Activated CD4-positive, alpha-beta T cell treated with anti-CD3 and anti-CD28 coated beads, Interleukin-2, amount 10 ng/mL, durations not matched to agents 7 days and 5 days (primary cell): ENCODE results near the gene SBNO2. TPM values are rescaled to one million over a fixed set of nuclear protein-coding genes. Genes with fewer than 3 reads are reported as not detected.
"Not testable (repeated sequence)": the region's sequence is repeated elsewhere in the genome, so short reads cannot be mapped to it uniquely, and the experiment has no call there.

Experiments
- CTCF ChIA-PET: fragments of 350-600 bp; sonication (Branson Sonifier 250); formaldehyde crosslinking; loops from one replicate; lab custom pipeline; 2021; ENCODE audit warnings: antibody characterized with exemption; lab: Charles Lee
- POLR2A ChIA-PET: fragments of 350-600 bp; sonication (Branson Sonifier 250); formaldehyde crosslinking; loops from one replicate; lab custom pipeline; 2021; ENCODE audit warnings: antibody characterized with exemption; lab: Charles Lee
- DNase-seq: peaks from one replicate; pipeline ENCODE4 v3.0.0-alpha.2; 2020
- H3K27ac Mint-ChIP-seq: one replicate; pipeline ENCODE4 v1.8.0; 2021; ENCODE audit warnings: mild to moderate bottlenecking, moderate library complexity, mixed read lengths
- H3K27me3 Mint-ChIP-seq: one replicate; pipeline ENCODE4 v1.8.0; 2021; ENCODE audit warnings: mixed read lengths
- H3K36me3 Mint-ChIP-seq: one replicate; pipeline ENCODE4 v1.8.0; 2021; ENCODE audit warnings: low read depth, mixed read lengths
- H3K4me1 Mint-ChIP-seq: one replicate; pipeline ENCODE4 v1.8.0; 2021; ENCODE audit warnings: mixed read lengths
- H3K4me3 Mint-ChIP-seq: one replicate; pipeline ENCODE4 v1.8.0; 2021; ENCODE audit warnings: mild to moderate bottlenecking, moderate library complexity, mixed read lengths
- H3K9me3 Mint-ChIP-seq: one replicate; pipeline ENCODE4 v1.8.0; 2021; ENCODE audit warnings: mixed read lengths
- total RNA-seq, 2 experiments: library from RNA; stranded (reverse); gene quantifications; one replicate each; pipeline ENCODE4 v1.2.3, GENCODE V29; 2021

Gene SBNO2
- total RNA-seq, 2 experiments from 2014 or later: 84.7 to 91.7 TPM

DNA sequence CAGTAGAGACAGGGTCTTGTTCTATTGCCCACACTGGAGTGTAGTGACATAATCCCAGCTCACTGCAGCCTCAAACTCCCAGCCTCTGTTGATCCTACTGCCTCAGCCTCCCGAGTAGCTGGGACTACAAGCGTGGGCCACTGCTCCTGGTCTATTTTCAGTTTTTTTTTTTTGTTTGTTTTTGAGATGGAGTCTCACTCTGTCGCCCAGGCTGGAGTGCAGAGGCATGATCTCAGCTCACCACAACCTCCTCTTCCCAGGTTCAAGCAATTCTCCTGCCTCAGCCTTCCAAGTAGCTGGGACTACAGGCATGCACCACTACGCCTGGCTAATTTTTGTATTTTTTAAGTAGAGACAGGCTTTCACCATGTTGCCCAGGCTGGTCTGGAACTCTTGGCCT, 26.5 kb upstream of the SBNO2 start:
- H3K27ac Mint-ChIP-seq, H3K4me3 Mint-ChIP-seq, POLR2A ChIA-PET, H3K27me3 Mint-ChIP-seq, H3K9me3 Mint-ChIP-seq, DNase-seq, H3K36me3 Mint-ChIP-seq: not testable (repeated sequence)
- CTCF ChIA-PET: interaction anchor here (0.9 to 1.4 kb wide), 2 partner anchors 13 to 170 kb away, joined by 3 to 4 read pairs; no protein-coding TSS in a partner anchor
- peaks cover 16% of the 10 kb centered on the region for H3K4me1 Mint-ChIP-seq

DNA sequence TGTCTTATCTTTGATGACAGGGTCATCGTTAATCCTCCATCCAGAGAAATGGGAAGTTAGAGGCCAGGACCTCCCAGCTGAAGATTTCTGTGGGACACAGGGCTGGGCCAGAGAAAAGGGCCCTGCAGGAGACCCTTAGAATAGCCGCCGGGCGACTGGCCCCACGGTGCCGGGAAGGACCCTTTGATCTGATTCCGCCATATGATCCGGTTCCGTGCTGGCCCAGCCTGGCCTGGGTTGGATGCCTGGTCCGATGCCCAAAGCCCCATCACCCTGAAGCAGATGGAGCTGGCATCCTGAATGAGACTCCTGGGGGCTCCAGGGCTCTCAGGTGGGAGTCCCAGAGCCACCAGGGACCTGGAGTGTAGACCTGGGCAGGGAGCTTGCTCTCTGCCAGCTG, 25.5 kb upstream of the SBNO2 start:
- no peak overlapping the region for H3K4me3 Mint-ChIP-seq
- CTCF ChIA-PET: interaction anchor here (0.6 to 1.4 kb wide), 3 partner anchors 98 to 401 kb away, joined by 3 to 4 read pairs (median 3); no protein-coding TSS in a partner anchor
- peaks cover 14% of the 10 kb centered on the region for H3K4me1 Mint-ChIP-seq
- H3K27me3 Mint-ChIP-seq: no peaks in the 10 kb centered on the region
- no peaks in the 10 kb centered on the region for H3K36me3 Mint-ChIP-seq
- POLR2A ChIA-PET: no interaction called here
- no peak for DNase-seq
- H3K9me3 Mint-ChIP-seq: no peaks in the 10 kb centered on the region
- no peak overlapping the region for H3K27ac Mint-ChIP-seq

DNA sequence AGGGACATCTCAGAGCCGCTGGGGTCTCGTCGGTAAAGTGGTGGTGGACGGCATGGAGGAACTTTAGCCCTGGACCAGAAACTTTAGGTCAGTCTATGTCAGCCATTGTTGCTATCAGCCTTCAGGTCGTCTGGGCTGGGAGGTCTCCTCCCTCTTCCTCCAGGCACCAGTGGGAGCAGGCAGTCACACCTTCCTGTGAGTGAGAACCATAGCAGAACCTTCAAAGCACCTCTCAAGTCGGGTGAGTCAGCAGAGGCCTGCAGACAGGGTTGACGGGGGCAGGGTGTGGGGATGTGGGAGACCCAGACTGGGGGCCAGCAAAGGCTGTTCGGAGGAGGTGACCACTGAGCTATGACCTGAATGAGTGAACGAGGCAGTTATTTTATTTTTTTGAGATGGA, 15.4 kb upstream of the SBNO2 start:
- ChIA-PET CTCF (no interaction called here), POLR2A (no interaction called here)
- H3K4me1 Mint-ChIP-seq: peaks cover 34% of the 10 kb centered on the region
- peak; percentile 57 for DNase-seq
- no peak overlapping the region for H3K4me3 Mint-ChIP-seq
- no peaks in the 10 kb centered on the region for H3K27me3 Mint-ChIP-seq
- H3K9me3 Mint-ChIP-seq: no peaks in the 10 kb centered on the region
- H3K36me3 Mint-ChIP-seq: no peaks in the 10 kb centered on the region
- peak overlapping the region; percentile 71 for H3K27ac Mint-ChIP-seq

DNA sequence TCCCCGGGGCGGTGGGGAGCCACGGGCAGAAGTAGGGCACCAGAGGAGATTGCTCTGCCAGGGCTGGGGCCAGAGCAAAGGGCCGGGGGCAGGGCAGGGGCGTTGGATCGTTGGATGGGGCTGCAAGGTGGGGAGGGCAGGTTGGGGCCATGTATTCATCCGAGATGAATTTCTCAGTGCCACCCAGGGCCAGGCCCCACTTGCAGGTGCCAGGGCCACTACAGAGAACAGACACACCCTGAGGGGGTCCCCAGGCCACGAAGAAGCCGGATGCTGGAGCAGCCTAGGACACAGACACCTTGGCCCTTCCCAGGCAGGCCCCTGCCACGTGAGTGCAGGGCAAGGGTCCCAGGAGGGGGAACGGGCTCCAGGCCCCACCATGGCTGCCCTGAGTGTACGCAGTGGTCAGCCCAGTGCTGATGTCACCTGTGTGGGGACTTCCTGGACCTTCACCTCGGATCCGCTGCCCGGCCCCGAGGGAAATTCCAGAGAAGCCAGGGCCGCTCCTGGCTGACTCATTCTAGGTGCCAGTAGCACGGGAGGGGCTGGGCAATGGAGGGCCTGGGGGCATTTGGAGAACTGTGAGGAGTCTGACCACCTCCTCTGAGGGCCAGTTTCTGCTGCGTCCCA, 9.6 kb upstream of the SBNO2 start:
- Mint-ChIP-seq H3K27me3 (peaks cover 5% of the 10 kb centered on the region), H3K9me3 (no peaks in the 10 kb centered on the region), H3K27ac (no peak overlapping the region), H3K36me3 (no peaks in the 10 kb centered on the region), H3K4me1 (peaks cover 18% of the 10 kb centered on the region), H3K4me3 (no peak overlapping the region)
- DNase-seq: no peak
- POLR2A ChIA-PET: no interaction called here
- CTCF ChIA-PET: no interaction called here

DNA sequence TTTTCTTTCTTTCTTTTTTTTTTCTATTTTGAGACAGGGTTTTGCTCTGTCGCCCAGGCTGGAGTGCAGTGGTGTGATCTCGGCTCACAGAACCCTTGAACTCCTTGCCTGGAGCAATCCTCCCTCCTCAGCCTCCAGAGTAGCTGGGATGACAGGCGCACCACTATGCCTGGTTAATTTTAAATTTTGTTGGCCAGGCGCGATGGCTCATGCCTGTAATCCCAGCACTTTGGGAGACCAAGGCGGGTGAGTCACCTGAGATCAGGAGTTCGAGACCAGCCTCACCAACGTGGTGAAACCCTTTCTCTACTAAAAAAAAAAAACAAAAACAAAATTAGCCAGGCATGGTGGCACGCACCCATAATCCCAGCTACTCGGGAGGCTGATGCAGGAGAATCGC, 8.7 kb upstream of the SBNO2 start:
- ChIA-PET POLR2A (no interaction called here), CTCF (no interaction called here)
- Mint-ChIP-seq H3K4me3 (no peak overlapping the region), H3K9me3 (no peaks in the 10 kb centered on the region), H3K27ac (no peak overlapping the region), H3K36me3 (no peaks in the 10 kb centered on the region), H3K27me3 (peaks cover 5% of the 10 kb centered on the region), H3K4me1 (peaks cover 20% of the 10 kb centered on the region)
- no peak for DNase-seq

DNA sequence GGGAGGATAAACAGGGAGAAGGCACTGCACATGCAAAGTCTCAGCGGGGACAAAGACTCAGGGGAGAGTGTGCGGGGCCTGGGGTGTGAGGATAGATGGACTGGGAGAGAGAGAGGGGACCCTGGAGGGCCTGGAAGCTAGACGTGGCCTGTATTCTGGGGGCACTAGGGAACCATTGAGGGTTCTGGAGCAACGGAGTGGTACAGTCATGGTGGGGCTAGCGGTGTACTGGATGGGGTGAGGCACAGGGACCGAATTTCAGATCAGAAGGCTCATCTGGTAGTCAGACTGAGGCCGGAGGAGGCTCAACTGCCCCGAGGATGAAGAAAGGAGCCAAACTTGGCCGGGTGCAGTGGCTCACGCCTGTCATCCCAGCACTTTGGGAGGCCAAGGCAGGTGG, 8.0 kb upstream of the SBNO2 start:
- ChIA-PET POLR2A (no interaction called here), CTCF (no interaction called here)
- Mint-ChIP-seq H3K27ac (no peak overlapping the region), H3K36me3 (no peaks in the 10 kb centered on the region), H3K4me3 (no peak overlapping the region), H3K4me1 (peaks cover 25% of the 10 kb centered on the region), H3K27me3 (peaks cover 5% of the 10 kb centered on the region), H3K9me3 (no peaks in the 10 kb centered on the region)
- DNase-seq: no peak

DNA sequence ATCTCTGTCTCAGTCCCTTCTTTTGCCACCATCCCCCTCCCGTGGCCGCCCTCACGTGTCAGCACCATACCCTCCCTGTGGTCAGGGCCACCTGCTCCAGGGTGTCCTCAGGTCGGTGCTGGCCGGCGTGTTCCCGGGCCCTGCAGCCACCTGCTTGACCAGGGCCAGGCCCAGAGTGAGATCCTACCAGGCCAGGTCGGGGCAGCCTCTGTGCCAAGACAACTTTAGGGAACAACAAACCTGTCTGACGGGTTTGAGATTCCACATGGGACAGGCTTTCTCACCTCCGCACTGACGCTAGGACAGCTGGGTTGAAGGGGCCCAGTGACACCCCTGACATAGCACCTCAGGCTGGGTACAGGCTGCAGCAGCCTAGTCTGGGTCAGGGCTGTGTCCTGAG, 7.5 kb upstream of the SBNO2 start:
- no peaks in the 10 kb centered on the region for H3K9me3 Mint-ChIP-seq
- peaks cover 5% of the 10 kb centered on the region for H3K27me3 Mint-ChIP-seq
- no peaks in the 10 kb centered on the region for H3K36me3 Mint-ChIP-seq
- CTCF ChIA-PET: interaction anchor here (1.4 kb wide), 1 partner anchor 85 kb away, joined by 5 read pairs; no protein-coding TSS in a partner anchor
- POLR2A ChIA-PET: no interaction called here
- H3K27ac Mint-ChIP-seq: no peak overlapping the region
- H3K4me3 Mint-ChIP-seq: no peak overlapping the region
- no peak for DNase-seq
- H3K4me1 Mint-ChIP-seq: peaks cover 25% of the 10 kb centered on the region

DNA sequence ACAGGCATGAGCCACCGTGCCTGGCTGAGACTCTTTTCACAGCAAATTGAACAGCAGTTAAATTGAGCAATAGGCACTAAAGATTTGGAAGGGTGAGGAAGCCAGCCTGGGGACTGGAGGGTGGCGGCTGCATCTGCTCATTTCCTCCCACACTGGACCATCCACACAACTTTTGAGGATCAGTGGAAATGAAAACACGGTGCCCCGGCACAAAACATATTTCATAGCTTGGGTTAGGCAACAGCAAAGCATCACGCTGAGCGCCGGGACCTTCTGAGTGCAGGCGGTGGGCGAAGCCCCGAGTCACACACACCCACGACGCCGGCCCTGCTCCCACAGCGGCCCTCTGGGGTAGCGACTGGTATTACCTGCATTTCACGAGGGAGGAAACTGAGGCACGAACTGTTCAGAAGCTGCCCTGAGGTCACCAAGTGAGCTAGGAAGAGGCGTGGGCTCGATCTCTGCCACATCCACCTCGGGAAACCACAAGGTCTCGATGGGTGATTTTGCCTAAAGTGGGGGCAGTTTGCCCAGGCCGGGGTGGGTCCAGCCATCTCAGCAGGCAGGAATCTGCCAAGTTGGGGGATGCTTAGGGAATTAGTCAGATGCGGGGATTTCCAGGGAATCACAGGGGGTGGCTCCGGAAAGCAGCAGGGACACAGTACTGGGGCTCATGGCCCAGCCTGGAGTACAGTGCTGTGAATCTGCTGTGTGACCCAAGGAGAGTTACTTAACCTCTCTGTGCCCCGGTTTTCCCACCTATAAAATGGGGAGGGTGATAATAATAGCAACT, 3.5 kb upstream of the SBNO2 start:
- CTCF ChIA-PET: interaction anchor here (0.7 to 2.2 kb wide), 6 partner anchors 8 to 71 kb away, joined by 3 to 8 read pairs (median 4); no protein-coding TSS in a partner anchor
- POLR2A ChIA-PET: no interaction called here
- H3K9me3 Mint-ChIP-seq: no peaks in the 10 kb centered on the region

DNA sequence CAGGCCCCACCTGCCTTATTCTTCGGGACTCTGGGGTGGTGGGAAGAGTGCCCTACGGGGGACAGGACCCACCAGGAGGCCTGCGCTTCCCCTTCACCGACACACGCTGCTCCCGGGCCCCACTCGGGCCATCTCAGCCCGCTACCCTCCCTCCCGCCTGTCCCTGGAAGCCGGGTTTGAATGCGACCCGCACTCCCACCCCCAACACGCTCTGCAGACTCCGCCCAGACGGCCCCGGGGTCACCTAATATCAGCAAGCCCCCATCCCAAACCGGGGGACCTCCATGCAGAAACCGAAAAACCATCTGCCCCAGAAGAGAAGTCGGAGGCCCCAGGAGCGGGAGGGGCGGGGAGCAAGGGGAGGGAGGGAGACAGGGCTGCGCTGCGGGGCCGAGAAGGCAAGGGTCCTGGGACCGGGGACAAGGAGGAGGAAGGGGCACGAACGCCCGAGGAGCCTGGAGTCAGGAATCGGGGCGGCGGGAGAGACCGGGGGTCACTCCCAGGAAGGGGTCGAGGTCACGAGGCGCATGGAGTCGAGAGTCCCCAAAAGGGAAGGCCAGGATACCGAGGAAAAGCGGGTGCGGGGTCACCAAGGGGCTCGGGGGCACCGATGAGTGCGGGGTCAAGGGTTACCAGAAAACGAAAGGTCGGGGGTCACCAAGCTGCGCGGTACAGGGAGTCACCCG, 766 bp downstream of the SBNO2 start:
- H3K36me3 Mint-ChIP-seq: peaks cover 11% of the 10 kb centered on the region
- DNase-seq: peak; percentile 40
- ChIA-PET CTCF (no interaction called here), POLR2A (no interaction called here)
- peak overlapping the region; percentile 94 for H3K27ac Mint-ChIP-seq
- peaks cover 40% of the 10 kb centered on the region for H3K4me1 Mint-ChIP-seq
- no peaks in the 10 kb centered on the region for H3K9me3 Mint-ChIP-seq
- H3K27me3 Mint-ChIP-seq: no peaks in the 10 kb centered on the region
- peak overlapping the region; percentile 90 for H3K4me3 Mint-ChIP-seq

More for the DNA sequence above, 3.5 kb upstream of the SBNO2 start:
- Mint-ChIP-seq H3K4me1 (peaks cover 29% of the 10 kb centered on the region), H3K36me3 (peaks cover 2% of the 10 kb centered on the region), H3K27ac (no peak overlapping the region), H3K4me3 (no peak overlapping the region), H3K27me3 (peaks cover 5% of the 10 kb centered on the region)
- DNase-seq: no peak

DNA sequence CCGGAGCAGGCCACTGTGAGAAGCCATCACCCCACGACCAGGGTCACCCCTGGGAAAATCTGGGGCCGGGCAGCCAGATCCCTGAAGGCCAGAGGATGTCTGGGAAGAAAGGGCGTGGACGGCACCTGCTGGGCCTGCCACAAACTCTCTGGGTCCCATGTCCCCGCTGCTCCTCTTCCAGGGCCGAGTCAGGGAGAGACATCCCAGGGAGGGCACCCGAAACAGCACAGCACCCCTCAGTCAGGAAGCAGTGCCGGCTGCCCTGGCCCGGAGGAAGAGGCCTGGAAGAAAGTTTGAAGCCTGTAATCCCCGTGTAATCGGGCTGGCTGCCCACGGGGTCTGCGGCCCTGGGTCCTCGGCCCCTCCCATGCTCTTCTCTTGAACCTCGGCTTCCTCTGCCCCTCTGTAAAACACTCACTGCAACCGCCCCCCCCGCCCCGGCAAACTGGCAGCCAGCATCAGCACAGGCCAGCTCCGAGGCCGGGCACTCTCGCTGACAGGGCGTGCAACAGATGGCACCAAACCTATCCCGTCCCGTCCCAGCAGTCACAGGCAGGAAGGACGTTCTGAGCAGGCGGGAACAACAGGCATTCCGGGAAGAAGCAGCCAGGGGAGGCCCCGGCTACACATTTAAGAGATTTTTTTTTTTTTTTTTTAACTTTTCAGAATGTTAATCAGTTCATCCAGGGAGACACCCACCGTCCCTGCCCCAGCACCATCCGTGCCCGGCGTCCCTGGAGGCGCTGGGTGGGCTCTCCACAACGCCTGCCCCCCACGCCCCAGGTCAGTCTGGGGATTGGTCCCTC, 1.5 kb downstream of the SBNO2 start:
- no peaks in the 10 kb centered on the region for H3K27me3 Mint-ChIP-seq
- no peaks in the 10 kb centered on the region for H3K9me3 Mint-ChIP-seq
- POLR2A ChIA-PET: no interaction called here
- DNase-seq: no peak
- H3K4me1 Mint-ChIP-seq: peaks cover 36% of the 10 kb centered on the region
- CTCF ChIA-PET: no interaction called here
- peaks cover 11% of the 10 kb centered on the region for H3K36me3 Mint-ChIP-seq
- peak overlapping the region; percentile 76 for H3K27ac Mint-ChIP-seq
- H3K4me3 Mint-ChIP-seq: peak overlapping the region; percentile 90

DNA sequence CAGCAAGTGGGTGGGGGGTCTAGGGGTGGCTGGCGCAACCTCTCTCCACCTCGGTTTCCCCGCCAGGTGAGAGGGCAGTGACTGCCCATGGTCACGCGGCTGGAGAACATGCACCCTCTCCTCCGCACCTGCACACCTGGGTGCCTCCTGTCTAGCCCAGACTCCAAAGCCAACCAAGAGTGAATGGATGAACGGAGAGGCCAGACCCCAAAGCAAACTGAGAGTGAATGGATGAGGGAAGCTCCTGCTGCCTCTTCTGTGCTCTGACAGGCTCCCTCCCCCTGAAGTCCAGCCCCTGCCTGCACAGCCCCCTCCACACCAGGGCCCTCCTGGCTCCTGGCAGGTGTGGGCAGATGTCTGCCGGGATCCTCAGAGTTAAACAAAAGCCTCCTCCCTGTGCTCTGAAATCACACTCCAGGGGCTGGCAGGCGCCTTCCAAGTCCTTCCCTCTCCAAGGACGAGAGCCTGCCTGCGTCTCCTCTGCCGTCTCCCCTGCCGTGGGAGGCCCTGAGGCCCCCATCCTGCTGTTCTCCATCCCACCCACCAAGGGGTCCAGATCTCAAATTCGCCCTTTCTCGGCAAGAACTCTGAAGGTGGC, 2.2 kb downstream of the SBNO2 start:
- no peak for DNase-seq
- H3K9me3 Mint-ChIP-seq: no peaks in the 10 kb centered on the region
- peak overlapping the region; percentile 46 for H3K27ac Mint-ChIP-seq
- peak overlapping the region; percentile 90 for H3K4me3 Mint-ChIP-seq
- no peaks in the 10 kb centered on the region for H3K27me3 Mint-ChIP-seq
- peaks cover 11% of the 10 kb centered on the region for H3K36me3 Mint-ChIP-seq
- CTCF ChIA-PET: no interaction called here
- peaks cover 32% of the 10 kb centered on the region for H3K4me1 Mint-ChIP-seq
- POLR2A ChIA-PET: no interaction called here
